GM19099 (cell line): ENCODE results near the gene FBXW7.

Experiments
- POLR2A ChIP-seq: IDR thresholded peaks from 3 replicates; pipeline ENCODE4 v1.6.1; 2011; ENCODE audit warnings: low read depth; ENCODE audit not compliant: insufficient read length; ENCODE audit errors: extremely low read depth

FBXW7 gene

DNA sequence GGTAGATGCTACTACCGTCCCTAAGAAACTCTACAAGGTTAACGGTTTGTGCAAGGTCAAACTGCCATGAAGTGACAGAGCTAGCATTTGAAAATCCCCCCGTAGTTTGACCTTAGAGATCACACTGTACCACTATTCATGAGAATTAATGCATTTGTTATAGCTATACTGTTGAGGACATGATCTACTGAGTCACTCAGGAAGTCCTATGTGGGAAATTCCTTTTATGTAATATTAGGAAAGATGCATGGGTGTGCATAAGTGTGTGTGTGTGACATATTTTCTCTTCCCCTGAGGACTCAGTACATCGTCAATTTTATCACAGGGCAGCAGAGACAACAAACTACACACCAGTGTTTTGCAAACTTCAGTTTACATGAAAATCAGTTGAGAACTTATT lies 141.1 kb downstream of the FBXW7 start:
- no peak for TF ChIP-seq POLR2A

DNA sequence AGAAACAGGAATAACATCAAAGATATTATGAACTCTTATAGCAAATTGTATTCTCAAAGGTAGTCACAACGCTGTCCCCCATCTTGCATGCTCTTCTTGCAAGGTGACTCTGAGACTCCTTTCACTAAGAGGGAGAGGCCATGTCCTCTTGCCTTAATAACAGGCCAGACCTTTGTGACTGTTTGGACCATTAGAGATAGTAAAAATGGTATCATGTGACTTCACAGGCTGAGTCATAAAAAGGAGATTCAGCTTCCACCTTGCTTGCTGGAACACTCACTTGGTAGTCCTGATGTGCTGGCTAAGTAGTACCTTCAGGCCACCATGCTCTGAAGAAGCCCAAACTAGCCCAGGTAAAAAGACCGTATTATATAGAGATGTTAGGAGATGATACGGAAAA lies 143.8 kb downstream of the FBXW7 start:
- no peak for TF ChIP-seq POLR2A

DNA sequence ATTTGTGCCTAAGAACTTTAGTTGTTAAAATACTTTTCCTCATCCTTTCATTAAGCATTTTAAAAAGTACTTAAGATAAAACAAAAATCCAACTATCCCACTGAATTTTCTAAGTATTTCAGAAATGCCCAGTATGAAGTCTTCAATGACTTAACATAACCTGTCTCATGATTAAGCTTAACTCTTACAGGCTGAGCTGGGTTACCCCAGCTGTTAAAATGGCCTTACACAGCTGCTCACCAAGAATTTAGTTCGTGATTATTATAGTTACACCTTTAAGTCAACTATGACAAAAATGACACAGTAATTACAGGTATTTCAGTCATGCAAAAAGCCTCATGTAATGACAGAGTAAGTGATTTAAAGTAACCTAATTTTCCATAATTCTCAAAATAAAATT lies 145.7 kb downstream of the FBXW7 start:
- no peak for TF ChIP-seq POLR2A

DNA sequence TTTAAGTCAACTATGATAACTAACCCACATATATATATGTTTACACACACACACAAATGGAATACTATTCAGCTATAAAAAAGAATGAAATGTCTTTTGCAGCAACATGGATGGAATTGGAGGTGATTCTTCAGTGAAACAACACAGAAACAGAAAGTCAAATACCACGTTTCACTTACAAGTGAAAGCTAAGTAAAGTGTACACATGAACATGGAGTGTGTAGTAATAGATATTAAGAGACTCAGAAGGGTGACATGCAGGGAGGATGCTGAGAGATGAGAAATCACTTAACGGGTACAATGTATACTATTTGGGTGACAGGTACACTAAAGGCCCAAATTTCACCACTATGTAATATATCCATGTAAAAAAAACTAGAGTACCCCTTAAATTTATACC lies 146.5 kb downstream of the FBXW7 start:
- TF ChIP-seq POLR2A: no peak

DNA sequence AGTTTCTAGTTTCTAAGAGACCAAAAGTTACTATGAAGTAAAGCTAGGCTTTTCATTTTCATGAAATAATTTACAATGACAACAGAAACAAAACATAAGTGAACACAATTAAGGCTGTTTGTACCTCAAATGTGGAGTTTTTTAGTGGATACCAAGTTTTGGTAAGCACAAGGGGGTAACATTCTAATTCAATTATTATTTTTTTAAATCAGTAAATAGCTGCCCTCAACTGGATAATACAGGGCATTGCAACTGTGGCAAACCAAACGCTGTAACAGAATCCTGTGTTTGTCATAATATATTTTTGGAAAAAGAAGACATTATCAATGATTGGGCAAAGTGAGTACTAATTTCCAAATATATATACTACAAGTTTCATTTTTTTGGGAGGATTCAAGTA lies 150.3 kb downstream of the FBXW7 start:
- no peak for TF ChIP-seq POLR2A

DNA sequence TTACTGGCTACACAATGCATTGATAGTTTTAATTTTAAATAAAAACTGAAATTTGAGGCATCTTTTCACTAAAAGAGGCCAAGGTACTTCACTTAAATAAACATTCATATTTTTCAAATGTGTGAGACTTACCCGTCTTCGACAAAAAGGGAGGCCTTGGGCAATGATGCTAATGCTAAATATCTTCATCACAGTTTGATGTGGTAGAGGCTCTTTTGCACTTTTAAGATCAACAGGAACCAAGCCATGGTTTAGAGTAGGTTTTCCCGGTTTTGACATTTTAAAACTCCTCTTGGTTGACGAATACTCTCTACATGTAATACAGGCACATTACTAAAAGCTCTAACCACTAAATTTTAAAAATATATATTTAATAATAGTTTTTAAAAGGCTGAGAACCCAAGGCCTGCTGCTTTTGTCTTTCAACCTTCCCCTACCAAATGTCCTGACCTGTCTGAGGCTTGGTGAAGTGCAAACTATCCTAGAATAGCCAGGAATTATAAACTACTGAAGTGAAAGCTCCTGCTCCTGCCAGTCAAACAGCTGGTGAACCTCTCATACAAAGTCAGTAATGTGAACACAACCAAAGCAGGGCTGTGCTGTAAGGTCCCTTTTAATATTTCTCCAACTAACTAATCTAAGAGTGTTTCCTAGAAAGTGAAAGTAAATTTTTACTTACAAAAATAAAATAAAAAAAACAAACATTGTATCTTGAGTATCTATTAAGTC lies 153.7 kb downstream of the FBXW7 start:
- TF ChIP-seq POLR2A: no peak

DNA sequence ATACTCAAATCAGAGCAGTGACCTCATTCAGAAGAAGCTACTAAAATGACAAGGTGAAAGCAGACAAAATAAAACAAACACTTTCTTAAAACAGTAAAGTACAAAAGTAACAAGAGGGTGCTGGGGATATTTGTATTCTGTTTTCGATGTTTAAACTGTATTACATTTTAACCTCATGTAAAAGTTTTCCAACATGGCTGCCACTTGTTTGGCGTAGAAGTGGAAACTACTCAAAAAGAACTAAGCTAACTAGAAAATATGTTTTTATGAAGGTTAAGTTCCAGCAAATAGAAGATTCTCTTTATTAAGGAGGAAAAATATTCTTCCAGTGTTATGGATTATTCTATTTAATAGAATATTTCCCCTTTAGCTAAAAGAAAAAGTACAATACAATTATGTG lies 155.0 kb downstream of the FBXW7 start:
- TF ChIP-seq POLR2A: no peak

DNA sequence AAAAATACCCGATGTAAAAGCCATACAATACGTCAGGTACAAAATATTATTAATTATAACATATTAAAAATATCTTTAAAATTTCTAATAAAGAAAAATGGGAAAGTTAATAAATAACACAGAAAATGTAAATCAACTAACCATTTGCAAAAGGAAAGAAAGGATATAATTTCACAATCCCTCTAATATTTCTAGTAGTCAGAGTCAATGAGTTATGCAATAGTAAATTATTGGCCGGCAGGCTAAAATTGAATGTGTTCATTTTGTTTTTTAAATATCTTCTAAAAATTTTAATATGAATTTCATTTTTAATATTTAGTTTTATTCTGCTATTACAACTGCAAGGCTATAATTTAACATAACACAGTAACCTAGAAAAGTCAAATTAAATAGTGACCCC lies 155.7 kb downstream of the FBXW7 start:
- no peak for TF ChIP-seq POLR2A

DNA sequence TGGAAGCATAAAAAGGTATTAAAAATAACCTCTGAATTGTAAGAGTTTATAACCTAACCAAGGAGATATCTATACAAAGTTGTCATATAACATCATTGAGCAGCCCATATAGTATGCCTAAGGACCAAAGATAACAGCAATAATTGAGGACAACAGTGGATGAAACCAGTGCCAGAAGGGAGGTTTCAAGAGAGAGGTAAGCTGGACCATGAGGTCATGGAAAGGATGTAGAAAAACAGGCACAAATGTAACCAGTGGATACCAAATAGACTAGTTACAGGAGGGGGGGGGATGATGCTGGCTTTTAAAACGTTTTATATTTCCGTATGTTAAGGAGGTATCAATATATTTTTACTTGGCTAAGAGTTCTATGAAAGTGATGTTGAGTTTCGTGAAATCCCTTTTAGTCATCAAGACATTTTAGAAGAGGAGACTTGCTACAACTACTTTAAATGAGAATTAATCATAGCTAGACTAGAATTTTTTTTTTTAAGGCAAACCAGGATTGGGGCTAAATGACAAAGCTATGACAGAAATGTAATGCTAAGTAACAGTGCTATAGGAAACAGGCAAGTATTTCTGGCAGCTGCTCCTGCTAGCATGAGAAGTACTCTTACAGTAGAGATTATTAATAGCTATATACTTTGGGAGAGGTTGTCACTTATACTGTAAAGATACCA lies 161.1 kb downstream of the FBXW7 start:
- no peak for TF ChIP-seq POLR2A

DNA sequence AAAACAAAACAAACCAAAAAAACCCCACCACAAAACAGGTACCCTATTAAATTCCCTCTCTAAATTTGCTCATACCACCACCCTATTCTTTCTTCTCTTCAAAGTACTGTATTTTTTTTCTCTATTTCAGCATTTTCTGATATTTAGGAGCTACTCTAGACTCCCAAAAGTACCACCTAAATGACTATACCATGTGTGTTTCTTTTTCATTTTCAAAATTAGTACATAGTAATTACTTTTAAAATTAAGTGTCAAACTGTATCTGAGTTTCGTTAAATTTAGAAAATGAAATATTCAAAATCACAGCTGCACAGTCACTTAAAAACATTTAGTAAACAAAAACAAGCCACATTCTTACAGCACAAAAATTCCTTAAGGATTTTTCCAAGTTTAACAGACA lies 161.7 kb downstream of the FBXW7 start:
- TF ChIP-seq POLR2A: no peak

DNA sequence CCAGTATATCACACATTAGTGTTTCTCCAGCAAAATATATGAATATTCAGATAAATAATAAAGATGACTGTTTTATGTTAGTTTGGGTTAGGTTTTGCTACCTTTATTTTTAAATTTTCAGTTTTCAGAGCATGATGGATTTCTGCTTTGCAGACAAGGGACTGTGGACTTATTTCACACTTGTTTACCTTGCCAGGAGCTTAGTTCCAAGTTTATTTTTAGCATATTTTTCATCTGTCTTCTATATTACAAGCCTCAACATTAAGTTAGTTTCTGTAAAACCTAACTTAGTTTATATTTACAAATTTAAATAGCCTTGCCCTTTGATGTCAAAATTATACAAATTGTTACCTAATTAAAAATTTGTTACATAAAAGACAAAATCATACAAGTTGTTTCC lies 163.4 kb downstream of the FBXW7 start:
- no peak for TF ChIP-seq POLR2A

DNA sequence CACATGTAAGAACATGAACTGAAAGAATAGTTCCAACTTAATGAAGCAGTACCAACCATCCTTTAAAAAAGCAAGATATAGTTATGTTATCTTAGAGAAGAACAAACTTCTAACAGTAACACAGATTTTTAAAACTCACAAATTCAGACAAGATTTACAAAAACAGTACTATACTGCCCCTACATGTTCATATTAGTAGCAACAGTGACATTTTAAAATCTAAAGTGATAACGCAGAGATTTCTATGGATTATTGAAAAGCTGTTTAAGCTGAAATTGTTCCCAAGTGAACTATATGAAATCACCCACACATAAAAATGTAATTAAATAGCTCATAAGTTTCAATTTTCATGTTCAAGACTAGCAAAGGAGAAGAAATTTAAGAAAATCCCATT lies 166.0 kb downstream of the FBXW7 start:
- TF ChIP-seq POLR2A: no peak

DNA sequence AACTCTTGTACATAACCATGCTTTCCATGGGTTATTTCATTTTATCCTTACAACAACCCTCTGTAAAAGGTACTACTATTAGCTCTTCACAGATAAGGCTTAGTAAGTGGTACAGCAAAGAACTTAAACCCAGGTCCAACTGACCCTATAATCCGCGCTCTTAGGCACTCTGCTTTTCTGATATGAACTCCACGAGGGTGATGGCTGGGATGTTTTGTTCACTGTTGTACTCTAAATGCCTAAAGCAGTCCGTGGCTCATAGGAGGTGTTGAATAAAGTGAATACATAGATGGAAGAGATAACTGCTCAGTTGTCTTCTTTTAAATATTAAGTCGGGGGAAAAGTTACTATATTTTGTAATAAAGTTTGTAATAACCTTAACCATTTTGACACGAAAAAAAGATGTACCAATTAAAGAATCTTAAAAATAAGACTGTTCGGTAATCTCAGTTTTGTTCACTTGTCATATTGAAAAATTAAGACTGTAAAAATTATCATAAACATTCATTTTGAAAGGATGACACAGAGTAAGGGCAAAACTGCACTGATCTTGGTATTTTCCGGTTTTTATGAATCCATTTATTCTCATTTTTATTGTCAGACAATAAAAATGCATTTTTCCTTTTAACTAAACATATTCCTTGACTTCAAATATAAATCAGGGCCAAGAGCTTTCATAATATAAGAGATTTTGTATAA lies 166.5 kb downstream of the FBXW7 start:
- TF ChIP-seq POLR2A: no peak

DNA sequence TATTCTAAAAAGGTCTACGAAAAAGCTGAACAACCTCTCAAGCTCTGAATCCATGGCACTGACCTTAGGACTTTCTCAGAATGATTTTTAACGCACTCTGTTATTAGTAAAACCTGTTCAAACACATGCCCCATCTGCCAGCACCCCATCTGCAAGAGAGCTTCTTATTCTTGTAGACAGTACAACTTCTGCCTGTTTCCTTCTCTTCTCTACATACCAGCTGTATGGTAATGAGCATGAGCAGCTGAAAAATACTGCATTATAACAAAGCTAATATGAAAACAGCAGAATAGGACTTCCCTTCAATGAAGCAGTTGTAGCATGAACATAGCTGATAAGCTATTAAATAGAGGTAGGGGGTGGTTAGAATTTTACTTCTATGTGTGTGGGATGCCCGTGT lies 167.9 kb downstream of the FBXW7 start:
- no peak for TF ChIP-seq POLR2A

DNA sequence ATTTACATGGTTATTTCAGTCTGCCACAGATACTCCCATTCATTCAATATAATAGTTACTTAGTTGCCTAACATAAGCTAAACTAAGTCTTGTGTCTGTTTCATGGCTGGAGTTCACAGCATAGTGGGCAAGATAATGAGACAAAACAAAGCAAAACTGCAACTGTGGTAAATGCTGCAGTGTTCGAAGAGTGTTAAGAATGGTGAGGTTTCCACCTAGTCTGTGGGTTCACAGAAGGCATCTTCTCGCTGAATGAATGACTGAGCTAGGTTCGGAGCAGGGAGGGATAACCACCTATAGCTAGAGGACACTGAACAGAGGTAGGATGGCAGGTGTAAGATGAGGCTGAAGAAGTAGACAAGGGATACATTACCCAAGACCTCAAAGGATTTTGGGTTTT lies 171.0 kb downstream of the FBXW7 start:
- TF ChIP-seq POLR2A: no peak

DNA sequence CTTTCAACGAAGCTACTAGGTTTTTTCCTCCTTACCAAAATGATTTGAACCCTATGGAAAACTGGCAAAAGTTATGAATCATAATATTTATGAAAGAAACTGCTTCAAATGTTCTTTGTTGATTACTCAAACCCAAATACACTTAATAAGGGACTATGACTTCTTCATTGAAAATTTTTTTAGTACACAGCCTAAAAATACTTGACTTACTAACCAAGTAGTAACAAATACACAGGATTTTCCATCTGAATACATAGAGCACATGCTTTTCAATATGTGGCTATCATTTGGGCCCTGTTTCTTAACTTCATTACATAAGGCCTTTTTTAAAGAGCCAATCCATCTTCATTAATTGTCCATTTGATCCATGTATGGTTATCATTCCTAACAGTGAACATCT lies 171.5 kb downstream of the FBXW7 start:
- no peak for TF ChIP-seq POLR2A
